ENCODE results near the gene TTC28.

DNA sequence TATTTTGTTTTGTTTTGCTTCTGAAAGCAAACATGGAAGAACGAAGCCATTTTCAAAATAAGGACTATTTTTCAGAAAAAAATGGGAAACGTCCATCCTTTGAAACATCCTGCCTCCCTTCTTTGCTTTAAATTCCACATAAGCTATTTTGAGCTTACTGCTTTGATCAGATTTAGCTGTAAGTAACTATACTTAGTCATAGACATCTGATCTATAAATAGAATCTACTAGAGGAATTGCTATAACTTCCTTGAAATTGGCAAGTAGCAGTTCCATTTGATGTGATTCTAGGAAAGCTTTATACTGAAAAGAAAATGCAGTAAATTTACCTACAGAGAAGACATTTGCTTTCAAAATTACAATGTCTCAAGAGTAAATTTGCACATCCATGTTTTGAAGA lies 305.8 kb downstream of the TTC28 start:
- no peak for TF ChIP-seq CTCF (IDR thresholded peaks at IDR 0.05; ENCODE audit: insufficient read depth, low read depth, low read length)
- no peak for TF ChIP-seq EZH2 (IDR thresholded peaks at IDR 0.05; ENCODE audit: insufficient read depth, low read length)
